T-helper 2 cell treated with Interferon-gamma antibody and Interleukin-4, amounts not matched to agents 5 μg/mL and 100 μg/mL, for 36 hours (primary cell): Measurements from ENCODE around the gene ANKRD27.

Experiments
- DNase-seq: peaks from one replicate; pipeline ENCODE4 v3.0.0; 2021; ENCODE audit warnings: low spot score
- H3K27ac Mint-ChIP-seq: one replicate; pipeline ENCODE4 v1.8.0; 2021; ENCODE audit warnings: mild to moderate bottlenecking, mixed read lengths
- H3K27me3 Mint-ChIP-seq: one replicate; pipeline ENCODE4 v1.8.0; 2021; ENCODE audit warnings: low read depth, mixed read lengths
- H3K36me3 Mint-ChIP-seq: one replicate; pipeline ENCODE4 v1.8.0; 2021; ENCODE audit warnings: low read depth, mixed read lengths
- H3K4me1 Mint-ChIP-seq: one replicate; pipeline ENCODE4 v1.8.0; 2021; ENCODE audit warnings: low read depth, mixed read lengths
- H3K4me3 Mint-ChIP-seq: one replicate; pipeline ENCODE4 v1.8.0; 2022; ENCODE audit warnings: mild to moderate bottlenecking, moderate library complexity, mixed read lengths
- H3K9me3 Mint-ChIP-seq: one replicate; pipeline ENCODE4 v1.8.0; 2021; ENCODE audit warnings: mixed read lengths

ANKRD27 gene

GRCh38 chr19:32563761-32564160 is 111.2 kb downstream of the ANKRD27 start:
- no peak overlapping the region for H3K4me3 Mint-ChIP-seq
- H3K9me3 Mint-ChIP-seq = no peaks in the 10 kb centered on the region
- no peaks in the 10 kb centered on the region for H3K27me3 Mint-ChIP-seq
- no peaks in the 10 kb centered on the region for H3K36me3 Mint-ChIP-seq
- H3K4me1 Mint-ChIP-seq = no peaks in the 10 kb centered on the region
- no peak for DNase-seq
- no peak overlapping the region for H3K27ac Mint-ChIP-seq

DNA sequence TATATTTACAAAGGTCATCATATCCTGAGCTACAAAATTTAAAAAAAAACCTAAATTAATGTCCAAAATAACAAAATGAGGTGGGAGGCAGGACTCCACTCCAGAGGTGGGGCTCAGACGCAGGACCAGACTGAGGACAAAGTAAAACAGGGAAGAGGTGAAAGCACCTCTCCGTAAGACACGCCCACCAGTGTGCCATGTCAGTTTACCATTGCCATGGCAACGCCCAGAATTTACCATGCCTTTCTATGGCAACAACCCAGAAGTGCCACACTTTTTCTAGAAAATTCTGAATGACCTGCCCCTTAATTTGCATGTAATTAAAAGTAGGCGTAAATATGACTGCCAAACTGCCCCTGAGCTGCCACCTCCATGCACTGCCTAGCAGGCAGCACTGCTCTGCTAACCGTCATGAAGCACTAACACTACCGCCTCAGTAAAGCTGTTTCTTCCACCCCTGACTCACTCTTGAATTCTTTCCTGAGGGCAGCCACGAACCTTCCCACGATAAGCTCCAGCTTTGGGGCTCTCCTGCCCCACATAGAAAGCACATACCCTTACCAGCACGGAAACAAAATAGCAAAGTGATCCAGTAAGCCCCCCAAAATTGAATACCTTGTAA is 116.3 kb downstream of the ANKRD27 start:
- Mint-ChIP-seq H3K9me3 (no peaks in the 10 kb centered on the region), H3K4me1 (no peaks in the 10 kb centered on the region), H3K27me3 (no peaks in the 10 kb centered on the region), H3K4me3 (no peak overlapping the region), H3K36me3 (no peaks in the 10 kb centered on the region), H3K27ac (no peak overlapping the region)
- DNase-seq = no peak

DNA sequence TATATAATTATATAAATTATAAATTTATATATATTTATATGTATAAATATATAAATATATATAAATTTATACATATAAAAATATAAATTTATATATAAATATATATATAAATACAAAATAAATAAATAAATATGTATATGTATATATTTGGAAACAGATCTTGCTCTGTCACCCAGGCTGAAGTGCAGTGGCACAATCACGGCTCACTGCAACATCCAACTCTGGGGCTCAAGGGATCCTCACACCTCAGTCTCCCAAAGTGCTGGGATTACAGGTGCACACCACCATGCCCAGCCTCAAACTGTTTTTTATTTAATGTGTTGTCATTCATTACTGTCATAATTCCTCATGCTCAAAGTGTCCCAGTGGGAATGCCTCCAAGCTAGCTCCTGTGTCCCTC is 119.2 kb downstream of the ANKRD27 start:
- Mint-ChIP-seq H3K9me3 (no peaks in the 10 kb centered on the region), H3K4me1 (no peaks in the 10 kb centered on the region), H3K27me3 (no peaks in the 10 kb centered on the region), H3K4me3 (no peak overlapping the region), H3K27ac (no peak overlapping the region), H3K36me3 (no peaks in the 10 kb centered on the region)
- no peak for DNase-seq

DNA sequence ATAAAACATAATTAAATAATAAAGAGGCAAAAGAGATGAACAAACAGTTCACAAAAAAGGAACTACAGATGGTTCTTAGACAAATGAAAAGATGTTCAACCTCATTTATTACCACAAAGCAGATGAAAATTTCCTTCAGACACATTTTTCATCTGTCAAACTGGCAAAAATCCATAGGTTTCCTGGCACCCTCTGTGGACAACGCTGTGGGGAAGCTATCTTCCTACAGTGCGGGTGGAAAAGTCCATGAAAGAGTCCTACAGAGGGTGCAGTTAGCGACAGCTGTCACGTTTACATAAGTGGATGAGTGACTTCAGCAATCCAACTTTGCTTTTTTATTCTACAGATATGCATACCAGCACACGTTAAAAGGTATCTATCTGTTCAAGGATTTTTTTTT is 124.3 kb downstream of the ANKRD27 start:
- H3K27ac Mint-ChIP-seq = no peak overlapping the region
- no peaks in the 10 kb centered on the region for H3K27me3 Mint-ChIP-seq
- H3K9me3 Mint-ChIP-seq = no peaks in the 10 kb centered on the region
- no peaks in the 10 kb centered on the region for H3K4me1 Mint-ChIP-seq
- DNase-seq = no peak
- H3K4me3 Mint-ChIP-seq = no peak overlapping the region
- H3K36me3 Mint-ChIP-seq = no peaks in the 10 kb centered on the region
